Esophagus (tissue), 2 donors: ENCODE data around the gene MYL9. TPM values are rescaled to one million over a fixed set of nuclear protein-coding genes. Genes with fewer than 3 reads are reported as not detected.
"Not testable (repeated sequence)": the region's sequence is repeated elsewhere in the genome, so short reads cannot be mapped to it uniquely, and the experiment has no call there.

Experiments
- H3K27ac ChIP-seq, 2 donors: one replicate each; pipeline ENCODE4 v1.5.1; 2013; ENCODE audit warnings: low read depth in 2 of 2, mild to moderate bottlenecking in 2 of 2, inconsistent platforms in 1 of 2, low read length in 1 of 2, moderate library complexity in 1 of 2
- H3K27me3 ChIP-seq, 2 donors: one replicate each; pipeline ENCODE4 v1.6.1; 2013; ENCODE audit warnings: low read length in 2 of 2, control low read depth in 1 of 2, mild to moderate bottlenecking in 1 of 2; ENCODE audit not compliant: insufficient read depth in 2 of 2, control insufficient read depth in 1 of 2
- H3K36me3 ChIP-seq, 2 donors: one replicate each; pipeline ENCODE4 v1.6.1; 2013; ENCODE audit warnings: low read length in 1 of 2; ENCODE audit not compliant: control insufficient read depth in 2 of 2, insufficient read depth in 2 of 2
- H3K4me1 ChIP-seq, 2 donors: one replicate each; pipeline ENCODE4 v1.6.1; 2013; ENCODE audit warnings: low read length in 1 of 2; ENCODE audit not compliant: control insufficient read depth in 2 of 2, insufficient read depth in 2 of 2
- H3K4me3 ChIP-seq, 2 donors: one replicate each; pipeline ENCODE4 v1.5.1; 2013; ENCODE audit warnings: low read length in 2 of 2, mild to moderate bottlenecking in 2 of 2, low read depth in 1 of 2, moderate library complexity in 1 of 2
- H3K9me3 ChIP-seq, 2 donors: one replicate each; pipeline ENCODE4 v1.6.1; 2013; ENCODE audit warnings: mild to moderate bottlenecking in 2 of 2, low read depth in 1 of 2, low read length in 1 of 2, moderate library complexity in 1 of 2; ENCODE audit not compliant: control insufficient read depth in 2 of 2, insufficient read depth in 1 of 2
- WGBS, 2 donors: extraction: QIAGEN DNeasy Blood & Tissue Kit; methylation state at CpG; one replicate each; pipeline ENCODE4 v1.1.7; 2013; 5-methylcytosine and 5-hydroxymethylcytosine counted together
- polyA plus RNA-seq, 2 donors: library from polyadenylated mRNA; stranded (reverse); fragments of 200-250 nt; gene quantifications; one replicate each; pipeline ENCODE4 v1.2.3, GENCODE V29; 2013
- donor health status: healthy with polysubstance abuse.
- donor health status: Bipolar disorder and iron deficiency.

Gene MYL9
- polyA plus RNA-seq, 2 donors: 242 to 320 TPM

DNA sequence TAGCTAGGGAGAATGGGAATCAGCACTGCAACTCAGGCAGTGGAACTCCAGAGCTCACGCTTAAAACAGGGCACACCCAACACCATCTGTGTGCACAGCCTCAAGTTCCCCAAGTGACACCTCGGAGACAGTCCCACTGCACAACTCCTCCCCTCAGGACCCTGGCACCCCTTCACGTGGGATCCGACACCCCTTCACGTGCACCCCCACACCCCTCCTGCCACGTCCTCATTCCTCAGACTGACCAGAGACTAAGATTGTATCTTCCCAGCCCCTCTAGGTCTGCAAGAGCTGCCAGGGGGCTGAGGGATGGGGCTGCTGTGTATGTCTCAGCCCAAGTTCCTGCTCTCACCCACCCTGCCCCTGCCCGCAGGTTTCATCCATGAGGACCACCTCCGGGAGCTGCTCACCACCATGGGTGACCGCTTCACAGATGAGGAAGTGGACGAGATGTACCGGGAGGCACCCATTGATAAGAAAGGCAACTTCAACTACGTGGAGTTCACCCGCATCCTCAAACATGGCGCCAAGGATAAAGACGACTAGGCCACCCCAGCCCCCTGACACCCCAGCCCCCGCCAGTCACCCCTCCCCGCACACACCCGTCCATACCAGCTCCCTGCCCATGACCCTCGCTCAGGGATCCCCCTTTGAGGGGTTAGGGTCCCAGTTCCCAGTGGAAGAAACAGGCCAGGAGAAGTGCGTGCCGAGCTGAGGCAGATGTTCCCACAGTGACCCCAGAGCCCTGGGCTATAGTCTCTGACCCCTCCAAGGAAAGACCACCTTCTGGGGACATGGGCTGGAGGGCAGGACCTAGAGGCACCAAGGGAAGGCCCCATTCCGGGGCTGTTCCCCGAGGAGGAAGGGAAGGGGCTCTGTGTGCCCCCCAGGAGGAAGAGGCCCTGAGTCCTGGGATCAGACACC, 7.6 kb downstream of the MYL9 start:
- Histone ChIP-seq H3K4me1 (peaks cover 0 to 15% of the 10 kb centered on the region in 2 donors), H3K27me3 (no peaks in the 10 kb centered on the region), H3K27ac (no peak overlapping the region), H3K9me3 (no peaks in the 10 kb centered on the region), H3K4me3 (no peak overlapping the region), H3K36me3 (peaks cover 3 to 9% of the 10 kb centered on the region in 2 donors)
- 81% methylated on average over 23 of the region's 23 CpGs for WGBS, 2 donors

DNA sequence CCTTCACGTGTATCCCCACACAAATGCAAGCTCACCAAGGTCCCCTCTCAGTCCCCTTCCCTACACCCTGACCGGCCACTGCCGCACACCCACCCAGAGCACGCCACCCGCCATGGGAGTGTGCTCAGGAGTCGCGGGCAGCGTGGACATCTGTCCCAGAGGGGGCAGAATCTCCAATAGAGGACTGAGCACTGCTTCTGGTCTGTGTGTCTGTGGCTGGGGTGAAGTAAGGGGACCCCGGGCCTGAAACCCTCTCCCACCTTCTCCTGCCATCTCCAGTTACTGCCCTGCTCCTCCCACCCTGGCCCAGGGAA, 8.3 kb downstream of the MYL9 start:
- Histone ChIP-seq H3K4me1 (peaks cover 0 to 12% of the 10 kb centered on the region in 2 donors), H3K27me3 (no peaks in the 10 kb centered on the region), H3K9me3 (no peaks in the 10 kb centered on the region), H3K4me3 (no peak overlapping the region), H3K27ac (peak overlapping the region; percentile 45 to 71), H3K36me3 (peaks cover 3 to 9% of the 10 kb centered on the region in 2 donors)
- WGBS, 2 donors: 72 to 80% methylated on average over 9 of the region's 9 CpGs

GRCh38 chr20:36549942-36550789, 8.8 kb downstream of the MYL9 start:
- Histone ChIP-seq H3K4me1 (peaks cover 0 to 12% of the 10 kb centered on the region in 2 donors), H3K36me3 (peaks cover 3 to 9% of the 10 kb centered on the region in 2 donors), H3K9me3 (no peaks in the 10 kb centered on the region), H3K4me3 (no peak overlapping the region), H3K27ac (peak overlapping the region; percentile 45 to 71), H3K27me3 (no peaks in the 10 kb centered on the region)
- 72 to 81% methylated on average over 14 to 16 of the region's 16 CpGs for WGBS, 2 donors

DNA sequence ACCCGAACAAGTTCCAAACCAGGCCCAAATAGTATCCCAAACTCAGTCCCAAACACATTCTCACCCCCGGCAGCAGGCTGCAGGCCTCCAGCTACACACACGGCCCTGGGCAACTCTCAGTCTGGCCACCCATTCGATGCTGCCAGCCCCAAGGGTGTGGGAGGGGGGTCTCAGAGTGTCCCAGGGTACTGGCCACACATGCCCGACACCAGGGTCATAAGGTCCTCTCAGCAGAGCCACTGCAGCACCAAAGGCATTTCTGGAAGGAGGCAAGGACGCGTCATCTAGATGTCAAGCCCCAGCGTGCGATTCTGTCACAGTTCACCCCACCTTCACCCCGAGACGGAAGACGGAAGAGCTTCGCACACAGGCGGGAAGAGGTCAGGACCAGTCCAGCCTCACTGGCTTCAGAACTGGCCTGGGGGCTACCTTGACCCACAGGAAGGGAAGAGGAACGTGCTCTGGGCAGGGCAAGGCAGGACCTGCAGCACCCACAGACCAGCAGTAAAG, 9.5 kb downstream of the MYL9 start:
- 37 to 64% methylated on average over 15 of the region's 15 CpGs for whole genome bisulfite sequencing, 2 donors
- no peak overlapping the region for H3K4me3 ChIP-seq
- H3K27me3 ChIP-seq: no peaks in the 10 kb centered on the region
- peaks cover 0 to 12% of the 10 kb centered on the region in 2 donors for H3K4me1 ChIP-seq
- H3K27ac ChIP-seq: peak overlapping the region; percentile 1 to 71
- H3K9me3 ChIP-seq: no peaks in the 10 kb centered on the region
- peaks cover 3 to 9% of the 10 kb centered on the region in 2 donors for H3K36me3 ChIP-seq

DNA sequence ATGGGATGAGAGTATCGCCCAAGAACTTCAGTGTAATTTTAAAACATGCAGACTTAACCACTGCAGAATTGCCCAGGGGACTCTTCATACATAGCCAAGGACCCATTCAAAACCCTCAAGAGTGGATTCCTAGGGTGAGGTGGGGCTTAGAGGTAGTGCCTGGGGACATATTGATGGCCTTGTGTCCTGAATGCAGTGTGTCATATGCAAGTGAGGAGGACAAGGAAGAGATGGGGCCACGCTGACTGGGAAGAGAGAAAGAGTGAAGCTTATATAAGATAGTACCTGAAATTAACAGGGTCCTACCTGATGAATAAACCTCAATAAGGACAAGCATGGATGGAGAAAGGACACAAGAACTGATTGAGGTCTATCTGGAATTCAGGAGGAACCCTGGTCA, 13.9 kb downstream of the MYL9 start:
- Histone ChIP-seq H3K9me3 (no peaks in the 10 kb centered on the region), H3K4me3 (no peak overlapping the region), H3K36me3 (no peaks in the 10 kb centered on the region), H3K27ac (no peak overlapping the region), H3K4me1 (peaks cover 0 to 9% of the 10 kb centered on the region in 2 donors), H3K27me3 (no peaks in the 10 kb centered on the region)
- WGBS, 2 donors: 89 to 90% methylated on average over 2 of the region's 2 CpGs

DNA sequence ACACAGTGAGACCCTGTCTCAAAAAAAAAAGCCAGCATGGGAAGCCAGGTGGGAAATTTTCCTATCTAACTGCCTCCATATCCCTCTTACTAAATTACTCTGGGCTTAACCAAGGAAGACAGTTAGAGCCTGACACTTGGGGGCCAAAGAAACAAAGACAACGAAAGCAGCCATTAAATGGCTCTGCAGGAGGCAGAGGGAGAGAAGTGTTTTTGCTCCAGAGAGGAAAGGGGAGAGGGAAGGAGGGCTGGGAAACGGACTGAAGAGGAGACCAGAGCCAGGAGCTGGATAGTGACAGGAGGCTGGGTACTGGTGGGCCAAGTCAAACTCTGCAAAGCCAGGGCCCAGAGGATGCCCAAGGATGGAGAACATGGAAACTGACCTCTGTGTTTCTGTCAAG, 21.4 kb downstream of the MYL9 start:
- Histone ChIP-seq H3K27me3 (no peaks in the 10 kb centered on the region), H3K4me3 (no peak overlapping the region), H3K9me3 (peaks cover 0 to 3% of the 10 kb centered on the region in 2 donors), H3K27ac (no peak overlapping the region), H3K4me1 (no peaks in the 10 kb centered on the region), H3K36me3 (no peaks in the 10 kb centered on the region)
- WGBS, 2 donors: 83 to 84% methylated on average over 2 of the region's 2 CpGs

DNA sequence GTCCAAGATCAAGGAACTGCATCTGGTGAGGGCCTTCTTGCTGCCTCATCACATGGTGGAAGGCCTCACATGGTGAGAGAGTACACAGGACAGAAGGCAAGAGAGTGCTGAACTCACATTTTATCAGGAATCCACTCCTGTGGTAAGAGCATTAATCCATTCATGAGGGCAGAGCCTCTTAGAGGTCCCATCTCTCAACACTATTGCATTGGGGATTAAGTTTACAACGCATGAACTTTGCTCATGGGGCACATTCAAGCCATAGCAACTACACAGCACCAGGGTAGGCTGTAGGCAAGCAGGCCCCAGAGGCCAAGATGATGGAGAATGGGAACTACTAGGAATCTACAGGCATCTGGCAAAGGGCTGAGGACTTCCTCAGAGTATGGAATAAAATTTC, 22.1 kb downstream of the MYL9 start:
- peaks cover 0 to 3% of the 10 kb centered on the region in 2 donors for H3K9me3 ChIP-seq
- WGBS, 2 donors: 84 to 90% methylated on average over 1 of the region's 1 CpG

DNA sequence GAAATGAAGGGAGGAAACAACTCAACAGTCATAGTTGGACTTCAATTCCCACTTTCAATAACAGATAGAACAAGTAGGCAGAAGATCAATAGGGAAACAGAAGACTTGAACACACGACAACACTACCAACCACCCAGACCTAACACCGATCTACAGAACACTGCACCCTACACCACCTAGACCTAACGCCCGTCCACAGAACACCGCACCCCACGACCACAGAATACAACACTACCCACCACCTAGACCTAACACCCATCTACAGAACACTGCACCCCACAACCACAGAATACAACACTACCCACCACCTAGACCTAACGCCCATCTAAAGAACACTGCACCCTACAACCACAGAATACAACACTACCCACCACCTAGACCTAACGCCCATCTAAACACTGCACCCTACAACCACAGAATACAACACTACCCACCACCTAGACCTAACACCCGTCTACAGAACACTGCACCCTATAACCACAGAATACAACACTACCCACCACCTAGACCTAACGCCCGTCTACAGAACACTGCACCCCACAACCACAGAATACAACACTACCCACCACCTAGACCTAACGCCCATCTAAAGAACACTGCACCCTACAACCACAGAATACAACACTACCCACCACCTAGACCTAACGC, 22.9 kb downstream of the MYL9 start:
- H3K36me3 ChIP-seq, H3K27me3 ChIP-seq, H3K4me1 ChIP-seq, H3K9me3 ChIP-seq, H3K4me3 ChIP-seq, H3K27ac ChIP-seq: not testable (repeated sequence)
- 91 to 94% methylated on average over 13 of the region's 13 CpGs for WGBS, 2 donors

More for the DNA sequence above, 22.1 kb downstream of the MYL9 start:
- Histone ChIP-seq H3K36me3 (no peaks in the 10 kb centered on the region), H3K4me1 (no peaks in the 10 kb centered on the region), H3K27ac (no peak overlapping the region), H3K27me3 (no peaks in the 10 kb centered on the region), H3K4me3 (no peak overlapping the region)

DNA sequence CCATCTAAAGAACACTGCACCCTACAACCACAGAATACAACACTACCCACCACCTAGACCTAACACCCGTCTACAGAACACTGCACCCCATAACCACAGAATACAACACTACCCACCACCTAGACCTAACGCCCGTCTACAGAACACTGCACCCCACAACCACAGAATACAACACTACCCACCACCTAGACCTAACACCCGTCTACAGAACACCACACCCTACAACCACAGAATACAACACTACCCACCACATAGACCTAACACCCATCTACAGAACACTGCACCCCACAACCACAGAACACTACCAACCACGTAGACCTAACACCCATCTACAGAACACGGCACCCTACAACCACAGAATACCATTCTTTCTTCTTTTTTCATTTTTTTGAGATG, 23.4 kb downstream of the MYL9 start:
- H3K4me1 ChIP-seq, H3K36me3 ChIP-seq, H3K4me3 ChIP-seq, H3K9me3 ChIP-seq, H3K27ac ChIP-seq, H3K27me3 ChIP-seq: not testable (repeated sequence)
- WGBS, 2 donors: 90 to 91% methylated on average over 6 of the region's 6 CpGs
